Neuronal stem cell (in vitro differentiated cells): ENCODE data around the gene MAP9. TPM values are rescaled to one million over a fixed set of nuclear protein-coding genes. Genes with fewer than 3 reads are reported as not detected.
"Not testable (repeated sequence)": the region's sequence is repeated elsewhere in the genome, so short reads cannot be mapped to it uniquely, and the experiment has no call there.

ENCODE experiments used
- DNase-seq: peaks from one replicate; pipeline ENCODE4 v3.0.0-alpha.2; 2013; ENCODE audit warnings: low spot score
- H2AFZ ChIP-seq: one replicate; pipeline ENCODE4 v1.6.1; 2013; ENCODE audit warnings: mild to moderate bottlenecking, low read length, inconsistent platforms
- H2AK5ac ChIP-seq: 2 replicates; pipeline ENCODE4 v1.6.1; 2013; ENCODE audit warnings: low read depth, mild to moderate bottlenecking, inconsistent platforms, low read length, moderate library complexity, mixed read lengths
- H2BK120ac ChIP-seq: 2 replicates; pipeline ENCODE4 v1.6.1; 2013; ENCODE audit warnings: low read depth, mild to moderate bottlenecking, inconsistent platforms, low read length, moderate library complexity, mixed read lengths
- H2BK12ac ChIP-seq: one replicate; pipeline ENCODE4 v1.6.1; 2013; ENCODE audit warnings: low read length, inconsistent platforms
- H2BK15ac ChIP-seq: 2 replicates; pipeline ENCODE4 v1.6.1; 2013; ENCODE audit warnings: mild to moderate bottlenecking, low read length, inconsistent platforms, mixed read lengths
- H2BK5ac ChIP-seq: one replicate; pipeline ENCODE4 v1.6.1; 2013; ENCODE audit warnings: inconsistent platforms, mild to moderate bottlenecking, low read length, moderate library complexity
- H3K14ac ChIP-seq: one replicate; pipeline ENCODE4 v1.6.1; 2013; ENCODE audit warnings: low read length, inconsistent platforms
- H3K18ac ChIP-seq: 2 replicates; pipeline ENCODE4 v1.6.1; 2013; ENCODE audit warnings: low read length, inconsistent platforms
- H3K23ac ChIP-seq: 2 replicates; pipeline ENCODE4 v1.6.1; 2013; ENCODE audit warnings: low read depth, mild to moderate bottlenecking, mixed read lengths, low read length, inconsistent platforms; ENCODE audit not compliant: poor library complexity
- H3K27ac ChIP-seq: replicated peaks from 3 replicates; pipeline ENCODE4 v1.5.1; 2013; ENCODE audit warnings: low read length, inconsistent platforms
- H3K27me3 ChIP-seq, 3 experiments: 2 replicates each; pipeline ENCODE4 v1.6.1; 2013; ENCODE audit warnings: low read length in 3 of 3, mild to moderate bottlenecking in 2 of 3, inconsistent platforms in 1 of 3, low read depth in 1 of 3, mixed read lengths in 1 of 3, moderate library complexity in 1 of 3; ENCODE audit not compliant: control insufficient read depth in 3 of 3, insufficient read depth in 3 of 3
- H3K36me3 ChIP-seq, 2 donors: replicated peaks in 1 of 2; 2 replicates each; pipeline ENCODE4 v1.6.1; 2013; ENCODE audit warnings: low read length in 2 of 2; ENCODE audit not compliant: control insufficient read depth in 2 of 2, insufficient read depth in 2 of 2
- H3K4ac ChIP-seq: 2 replicates; pipeline ENCODE4 v1.6.1; 2013; ENCODE audit warnings: inconsistent platforms, mild to moderate bottlenecking, low read length, moderate library complexity
- H3K4me1 ChIP-seq, 2 donors: 1 replicate in 1 of 2; 2 replicates in 1 of 2; pipeline ENCODE4 v1.6.1; 2013; ENCODE audit warnings: low read length in 2 of 2, low read depth in 1 of 2; ENCODE audit not compliant: control insufficient read depth in 2 of 2, insufficient read depth in 1 of 2
- H3K4me2 ChIP-seq: one replicate; pipeline ENCODE4 v1.6.1; 2013; ENCODE audit warnings: mild to moderate bottlenecking, low read length, inconsistent platforms; ENCODE audit not compliant: insufficient read depth, poor library complexity, severe bottlenecking
- H3K4me3 ChIP-seq, 2 donors: 2 replicates each; pipeline ENCODE4 v1.5.1; 2013; ENCODE audit warnings: low read length in 2 of 2, mild to moderate bottlenecking in 2 of 2, inconsistent platforms in 1 of 2, moderate library complexity in 1 of 2
- H3K79me1 ChIP-seq: one replicate; pipeline ENCODE4 v1.6.1; 2013; ENCODE audit warnings: low read depth, mild to moderate bottlenecking, inconsistent platforms, low read length, moderate library complexity
- H3K9ac ChIP-seq: one replicate; pipeline ENCODE4 v1.6.1; 2013; ENCODE audit warnings: mild to moderate bottlenecking, low read depth, low read length, inconsistent platforms; ENCODE audit not compliant: poor library complexity
- H3K9me3 ChIP-seq, 2 donors: replicated peaks in 1 of 2; 2 replicates each; pipeline versions ENCODE3 to v1.6.1; 2013; ENCODE audit warnings: low read length in 2 of 2, mild to moderate bottlenecking in 2 of 2, inconsistent platforms in 1 of 2, low read depth in 1 of 2, mixed read lengths in 1 of 2, moderate library complexity in 1 of 2; ENCODE audit not compliant: control insufficient read depth in 2 of 2, insufficient read depth in 1 of 2
- H4K8ac ChIP-seq: one replicate; pipeline ENCODE4 v1.6.1; 2013; ENCODE audit warnings: low read depth, mild to moderate bottlenecking, inconsistent platforms, low read length, moderate library complexity
- H4K91ac ChIP-seq: one replicate; pipeline ENCODE4 v1.6.1; 2013; ENCODE audit warnings: low read length, low read depth, mild to moderate bottlenecking, inconsistent platforms; ENCODE audit not compliant: poor library complexity
- WGBS, 2 donors: extraction: QIAGEN DNeasy Blood & Tissue Kit; methylation state at CpG; one replicate each; pipeline ENCODE4 v1.1.7; 2013; ENCODE audit warnings: missing lambda C conversion rate in 2 of 2, mixed read lengths in 1 of 2; ENCODE audit not compliant: insufficient read length in 2 of 2, insufficient replicate concordance in 1 of 2; ENCODE audit errors: extremely low coverage in 2 of 2; 5-methylcytosine and 5-hydroxymethylcytosine counted together
- polyA plus RNA-seq, 2 experiments: library from polyadenylated mRNA; stranded (reverse); fragments of 200-250 nt; gene quantifications; one replicate each; pipeline ENCODE4 v1.2.3, GENCODE V29; 2013

MAP9 gene
- polyA plus RNA-seq (2013, experiment 1 of 2) = 30.6 TPM
- polyA plus RNA-seq (2013, experiment 2 of 2) = 31.7 TPM

DNA sequence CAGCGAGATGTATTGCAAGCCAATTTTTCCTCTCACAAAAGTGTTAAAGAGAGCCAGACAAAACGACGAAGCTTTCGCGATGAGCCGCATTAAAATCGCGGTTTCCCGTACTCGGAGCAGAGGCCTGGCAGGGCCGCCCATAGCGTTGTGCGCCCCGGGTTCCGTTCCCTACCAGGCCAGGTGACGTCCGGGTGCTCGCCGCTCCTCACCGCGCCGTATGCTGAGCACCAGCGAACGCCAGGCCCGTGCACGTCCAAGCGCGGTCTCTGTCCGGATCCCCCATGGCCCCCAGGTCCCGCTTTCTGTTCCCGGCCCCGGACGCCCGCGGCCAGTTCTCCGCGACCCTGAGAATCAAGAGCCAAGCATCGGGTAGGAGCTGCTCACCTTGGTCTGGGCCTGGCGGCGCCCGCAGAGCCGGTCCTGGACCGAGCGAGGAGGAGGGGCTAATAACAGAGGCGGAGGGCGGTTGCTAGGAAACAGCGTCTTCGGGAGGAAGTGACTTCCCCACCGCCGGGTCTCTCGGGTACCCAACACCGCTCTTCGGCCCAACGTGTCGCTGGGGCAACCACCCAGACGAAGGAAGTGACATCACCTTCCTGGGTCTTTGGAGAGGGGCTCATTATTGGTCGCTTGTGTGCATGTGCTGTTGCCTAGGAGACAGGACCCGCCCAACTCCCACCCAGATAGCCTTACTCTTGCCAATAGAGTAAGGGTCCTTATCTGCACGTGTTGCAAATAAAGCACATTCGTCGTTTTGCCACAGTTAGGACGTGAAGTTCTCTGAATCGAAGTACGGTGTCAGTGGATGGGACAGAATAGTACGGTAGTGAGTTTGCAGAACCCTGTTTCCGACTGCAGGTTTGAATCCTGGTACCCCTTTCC is at the start of gene MAP9:
Gene MAP9, minus strand, starts transcription at position 579 of the 882 bp plus-strand sequence. CDS start 1,115 bp downstream, outside the sequence.
- Histone ChIP-seq H2BK5ac (no peak within 1 kb of the TSS), H3K4me2 (peak within 1 kb of the TSS; percentile 66), H2BK12ac (no peak within 1 kb of the TSS), H3K79me1 (no peaks in the 10 kb centered on the region), H2BK120ac (no peak within 1 kb of the TSS), H3K4me3 (peak within 1 kb of the TSS; percentile 71 to 95), H2AK5ac (no peak within 1 kb of the TSS), H4K8ac (no peak within 1 kb of the TSS), H3K9ac (peak within 1 kb of the TSS; percentile 94), H3K27me3 (peaks cover 0 to 2% (median 0%) of the 10 kb centered on the region in 3 experiments), H3K4ac (no peak within 1 kb of the TSS), H3K4me1 (peaks cover 2 to 4% of the 10 kb centered on the region in 2 donors), H3K9me3 (no peaks in the 10 kb centered on the region), H4K91ac (no peak within 1 kb of the TSS), H2AFZ (peak within 1 kb of the TSS; percentile 96), H2BK15ac (no peak within 1 kb of the TSS), H3K27ac (peak within 1 kb of the TSS; percentile 35), H3K14ac (no peak within 1 kb of the TSS), H3K23ac (peak within 1 kb of the TSS; percentile 56), H3K36me3 (peaks cover 2 to 18% of the 10 kb centered on the region in 2 donors), H3K18ac (peak within 1 kb of the TSS; percentile 45)
- WGBS, 2 donors = no CpG with 5 or more reads among the region's 66 CpGs
- DNase-seq = peak; percentile 93

DNA sequence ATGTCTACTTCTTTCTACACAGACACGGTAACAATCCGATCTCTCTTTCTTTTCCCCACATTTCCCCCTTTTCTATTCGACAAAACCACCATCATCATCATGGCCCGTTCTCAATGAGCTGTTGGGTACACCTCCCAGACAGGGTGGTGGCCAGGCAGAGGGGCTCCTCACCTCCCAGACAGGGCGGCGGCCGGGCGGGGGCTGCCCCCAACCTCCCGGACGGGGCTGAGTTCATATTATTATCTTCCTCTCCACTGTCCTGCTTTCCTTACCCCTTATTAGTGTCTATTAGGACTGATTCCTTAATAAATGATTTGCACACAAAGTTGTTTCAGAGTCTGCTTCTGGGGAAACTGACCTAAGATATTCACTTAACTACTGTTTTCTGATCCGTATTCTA is 48.0 kb upstream of the MAP9 start:
- H2AK5ac ChIP-seq, H3K18ac ChIP-seq, H2AFZ ChIP-seq, H2BK120ac ChIP-seq, H3K4me2 ChIP-seq, H3K4ac ChIP-seq, H3K4me3 ChIP-seq, H3K27me3 ChIP-seq, H4K8ac ChIP-seq, H2BK15ac ChIP-seq, H3K36me3 ChIP-seq, H2BK5ac ChIP-seq, DNase-seq, H4K91ac ChIP-seq, H3K9me3 ChIP-seq, H3K23ac ChIP-seq, H3K79me1 ChIP-seq, H3K9ac ChIP-seq, H2BK12ac ChIP-seq, H3K14ac ChIP-seq, H3K27ac ChIP-seq, H3K4me1 ChIP-seq: not testable (repeated sequence)
- WGBS, 2 donors = no CpG with 5 or more reads among the region's 11 CpGs

- DNase-seq = no peak
- Histone ChIP-seq H3K4me1 (no peaks in the 10 kb centered on the region), H3K4me2 (no peak overlapping the region), H3K23ac (no peak overlapping the region), H3K14ac (no peak overlapping the region), H2BK5ac (no peak overlapping the region), H3K36me3 (no peaks in the 10 kb centered on the region), H3K4me3 (no peak overlapping the region), H4K91ac (no peak overlapping the region), H3K79me1 (no peaks in the 10 kb centered on the region), H4K8ac (no peak overlapping the region), H3K18ac (no peak overlapping the region), H2AK5ac (no peak overlapping the region), H2BK120ac (no peak overlapping the region), H3K9me3 (peaks cover 0 to 11% of the 10 kb centered on the region in 2 donors), H3K27ac (no peak overlapping the region), H3K9ac (no peak overlapping the region), H3K4ac (no peak overlapping the region), H2BK12ac (no peak overlapping the region), H2AFZ (no peak overlapping the region), H3K27me3 (peaks cover 0 to 2% (median 0%) of the 10 kb centered on the region in 3 experiments), H2BK15ac (no peak overlapping the region)
- no CpG with 5 or more reads among the region's 1 CpG for WGBS, 2 donors
These were observed 46.9 kb upstream of the MAP9 start for GRCh38 chr4:155423671-155424070.

GRCh38 chr4:155419266-155419665 is 42.5 kb upstream of the MAP9 start:
- no peaks in the 10 kb centered on the region for H3K36me3 ChIP-seq
- no peak overlapping the region for H3K14ac ChIP-seq
- H3K9me3 ChIP-seq = peaks cover 0 to 3% of the 10 kb centered on the region in 2 donors
- no peak overlapping the region for H4K91ac ChIP-seq
- no peak for DNase-seq
- H3K4me3 ChIP-seq = no peak overlapping the region
- H3K27me3 ChIP-seq = no peaks in the 10 kb centered on the region
- no peak overlapping the region for H3K4me2 ChIP-seq
- H2BK12ac ChIP-seq = no peak overlapping the region
- no peak overlapping the region for H2AK5ac ChIP-seq
- no peak overlapping the region for H4K8ac ChIP-seq
- H2BK15ac ChIP-seq = no peak overlapping the region
- no peak overlapping the region for H3K9ac ChIP-seq
- H2BK5ac ChIP-seq = no peak overlapping the region
- no peak overlapping the region for H3K18ac ChIP-seq
- H3K4ac ChIP-seq = no peak overlapping the region
- H3K79me1 ChIP-seq = no peaks in the 10 kb centered on the region
- no CpG with 5 or more reads among the region's 4 CpGs for WGBS, 2 donors
- H3K4me1 ChIP-seq = no peaks in the 10 kb centered on the region
- no peak overlapping the region for H2AFZ ChIP-seq
- no peak overlapping the region for H2BK120ac ChIP-seq
- H3K23ac ChIP-seq = no peak overlapping the region
- no peak overlapping the region for H3K27ac ChIP-seq
